A549 (cell line): ENCODE data around the gene KIF1B.

Experiments used
- BHLHE40 ChIP-seq: IDR thresholded peaks from 2 replicates; pipeline ENCODE4 v1.6.1; 2012; ENCODE audit warnings: low read depth, low read length, inconsistent platforms
- CHD2 ChIP-seq: fragments of 150-350 bp; IDR thresholded peaks from 2 replicates; pipeline ENCODE4 v1.6.1; 2014; ENCODE audit warnings: low read length; ENCODE audit not compliant: partially characterized antibody
- EP300 ChIP-seq, 2 experiments: fragments of >200 bp; sonication (Bioruptor Twin); formaldehyde crosslinking; IDR thresholded peaks; 2 replicates in 1 of 2; 3 replicates in 1 of 2; pipeline ENCODE4 v1.6.1; 2016 to 2017
- JUNB ChIP-seq: fragments of >200 bp; sonication (Bioruptor Twin); formaldehyde crosslinking; IDR thresholded peaks from 2 replicates; pipeline ENCODE4 v1.6.1; 2016
- MAFK ChIP-seq: fragments of 450-650 bp; IDR thresholded peaks from 2 replicates; pipeline ENCODE4 v1.6.1; 2014; ENCODE audit not compliant: partially characterized antibody
- PHF8 ChIP-seq: fragments of 200-600 bp; sonication (generic); IDR thresholded peaks from 2 replicates; pipeline ENCODE4 v1.6.1; 2016; ENCODE audit warnings: low read depth, mild to moderate bottlenecking, antibody characterized with exemption, moderate library complexity, borderline replicate concordance
- POLR2A ChIP-seq: IDR thresholded peaks from 2 replicates; pipeline ENCODE4 v1.6.1; 2012; ENCODE audit warnings: mild to moderate bottlenecking, low read length
- RCOR1 ChIP-seq: fragments of 150-350 bp; IDR thresholded peaks from 2 replicates; pipeline ENCODE4 v1.6.1; 2014; ENCODE audit warnings: antibody characterized with exemption, low read length, low read depth
- SMC3 ChIP-seq: fragments of >200 bp; sonication (Bioruptor Twin); formaldehyde crosslinking; IDR thresholded peaks from 3 replicates; pipeline ENCODE4 v1.6.1; 2018; ENCODE audit warnings: inconsistent platforms
- SREBF2 ChIP-seq: fragments of 450-650 bp; IDR thresholded peaks from 2 replicates; pipeline ENCODE4 v1.6.1; 2014; ENCODE audit warnings: mild to moderate bottlenecking, moderate library complexity
- TF ChIP-seq, protein P1 (sequence below): fragments of >200 bp; sonication (Bioruptor Twin); formaldehyde crosslinking; IDR thresholded peaks from 3 replicates; pipeline ENCODE4 v1.5.1; 2016
- TF ChIP-seq, protein P2 (sequence below): fragments of >200 bp; sonication (Bioruptor Twin); formaldehyde crosslinking; IDR thresholded peaks from 3 replicates; pipeline ENCODE4 v1.6.1; 2016
- TF ChIP-seq, protein P3 (sequence below): fragments of 200-600 bp; sonication (generic); IDR thresholded peaks from 2 replicates; pipeline ENCODE4 v1.6.1; 2016; ENCODE audit warnings: antibody characterized with exemption, mild to moderate bottlenecking, moderate library complexity

DNA sequence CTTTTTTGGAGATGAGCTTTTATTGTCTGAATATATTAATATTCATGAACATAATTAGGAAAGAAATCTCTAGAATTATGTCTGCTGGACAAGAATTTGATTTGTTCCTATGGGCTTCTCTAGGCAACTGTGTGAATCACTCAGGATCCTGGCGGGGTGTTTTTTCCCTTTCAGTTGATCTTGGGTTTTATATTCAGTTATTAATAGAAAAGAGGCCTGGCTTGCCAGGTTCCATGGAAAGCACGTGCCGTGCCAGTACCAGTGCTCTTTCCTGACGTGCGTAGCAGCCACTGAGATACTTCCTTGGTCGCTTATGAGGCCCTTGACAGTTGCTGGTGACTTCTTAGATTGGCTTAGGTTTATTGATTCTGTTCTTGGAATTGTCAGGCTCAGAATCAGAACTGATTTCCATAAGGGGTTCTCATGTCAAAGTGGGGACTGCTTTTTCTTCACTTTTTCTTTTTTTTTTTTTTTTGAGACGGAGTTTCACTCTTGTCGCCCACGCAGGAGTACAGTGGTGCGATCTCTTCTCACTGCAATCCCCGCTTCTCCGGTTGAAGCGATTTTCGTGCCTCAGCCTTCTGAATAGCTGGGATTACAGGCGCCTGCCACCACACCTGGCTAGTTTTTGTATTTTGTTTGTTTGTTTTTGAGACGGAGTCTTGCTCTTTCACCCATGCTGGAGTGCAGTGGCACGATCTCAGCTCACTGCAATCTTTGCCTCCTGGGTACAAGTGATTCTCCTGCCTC lies 48.7 kb upstream of the KIF1B start:
- TF ChIP-seq POLR2A: no peak
- TF ChIP-seq PHF8: no peak
- TF ChIP-seq, protein P1, sequence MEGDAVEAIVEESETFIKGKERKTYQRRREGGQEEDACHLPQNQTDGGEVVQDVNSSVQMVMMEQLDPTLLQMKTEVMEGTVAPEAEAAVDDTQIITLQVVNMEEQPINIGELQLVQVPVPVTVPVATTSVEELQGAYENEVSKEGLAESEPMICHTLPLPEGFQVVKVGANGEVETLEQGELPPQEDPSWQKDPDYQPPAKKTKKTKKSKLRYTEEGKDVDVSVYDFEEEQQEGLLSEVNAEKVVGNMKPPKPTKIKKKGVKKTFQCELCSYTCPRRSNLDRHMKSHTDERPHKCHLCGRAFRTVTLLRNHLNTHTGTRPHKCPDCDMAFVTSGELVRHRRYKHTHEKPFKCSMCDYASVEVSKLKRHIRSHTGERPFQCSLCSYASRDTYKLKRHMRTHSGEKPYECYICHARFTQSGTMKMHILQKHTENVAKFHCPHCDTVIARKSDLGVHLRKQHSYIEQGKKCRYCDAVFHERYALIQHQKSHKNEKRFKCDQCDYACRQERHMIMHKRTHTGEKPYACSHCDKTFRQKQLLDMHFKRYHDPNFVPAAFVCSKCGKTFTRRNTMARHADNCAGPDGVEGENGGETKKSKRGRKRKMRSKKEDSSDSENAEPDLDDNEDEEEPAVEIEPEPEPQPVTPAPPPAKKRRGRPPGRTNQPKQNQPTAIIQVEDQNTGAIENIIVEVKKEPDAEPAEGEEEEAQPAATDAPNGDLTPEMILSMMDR: no peak
- TF ChIP-seq SREBF2: no peak
- TF ChIP-seq EP300 (IDR thresholded peaks at IDR 0.05): no peak
- TF ChIP-seq, protein P2, sequence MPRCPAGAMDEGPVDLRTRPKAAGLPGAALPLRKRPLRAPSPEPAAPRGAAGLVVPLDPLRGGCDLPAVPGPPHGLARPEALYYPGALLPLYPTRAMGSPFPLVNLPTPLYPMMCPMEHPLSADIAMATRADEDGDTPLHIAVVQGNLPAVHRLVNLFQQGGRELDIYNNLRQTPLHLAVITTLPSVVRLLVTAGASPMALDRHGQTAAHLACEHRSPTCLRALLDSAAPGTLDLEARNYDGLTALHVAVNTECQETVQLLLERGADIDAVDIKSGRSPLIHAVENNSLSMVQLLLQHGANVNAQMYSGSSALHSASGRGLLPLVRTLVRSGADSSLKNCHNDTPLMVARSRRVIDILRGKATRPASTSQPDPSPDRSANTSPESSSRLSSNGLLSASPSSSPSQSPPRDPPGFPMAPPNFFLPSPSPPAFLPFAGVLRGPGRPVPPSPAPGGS: no peak
- TF ChIP-seq RCOR1: no peak
- no peak for TF ChIP-seq JUNB
- no peak for TF ChIP-seq SMC3
- TF ChIP-seq, protein P3, sequence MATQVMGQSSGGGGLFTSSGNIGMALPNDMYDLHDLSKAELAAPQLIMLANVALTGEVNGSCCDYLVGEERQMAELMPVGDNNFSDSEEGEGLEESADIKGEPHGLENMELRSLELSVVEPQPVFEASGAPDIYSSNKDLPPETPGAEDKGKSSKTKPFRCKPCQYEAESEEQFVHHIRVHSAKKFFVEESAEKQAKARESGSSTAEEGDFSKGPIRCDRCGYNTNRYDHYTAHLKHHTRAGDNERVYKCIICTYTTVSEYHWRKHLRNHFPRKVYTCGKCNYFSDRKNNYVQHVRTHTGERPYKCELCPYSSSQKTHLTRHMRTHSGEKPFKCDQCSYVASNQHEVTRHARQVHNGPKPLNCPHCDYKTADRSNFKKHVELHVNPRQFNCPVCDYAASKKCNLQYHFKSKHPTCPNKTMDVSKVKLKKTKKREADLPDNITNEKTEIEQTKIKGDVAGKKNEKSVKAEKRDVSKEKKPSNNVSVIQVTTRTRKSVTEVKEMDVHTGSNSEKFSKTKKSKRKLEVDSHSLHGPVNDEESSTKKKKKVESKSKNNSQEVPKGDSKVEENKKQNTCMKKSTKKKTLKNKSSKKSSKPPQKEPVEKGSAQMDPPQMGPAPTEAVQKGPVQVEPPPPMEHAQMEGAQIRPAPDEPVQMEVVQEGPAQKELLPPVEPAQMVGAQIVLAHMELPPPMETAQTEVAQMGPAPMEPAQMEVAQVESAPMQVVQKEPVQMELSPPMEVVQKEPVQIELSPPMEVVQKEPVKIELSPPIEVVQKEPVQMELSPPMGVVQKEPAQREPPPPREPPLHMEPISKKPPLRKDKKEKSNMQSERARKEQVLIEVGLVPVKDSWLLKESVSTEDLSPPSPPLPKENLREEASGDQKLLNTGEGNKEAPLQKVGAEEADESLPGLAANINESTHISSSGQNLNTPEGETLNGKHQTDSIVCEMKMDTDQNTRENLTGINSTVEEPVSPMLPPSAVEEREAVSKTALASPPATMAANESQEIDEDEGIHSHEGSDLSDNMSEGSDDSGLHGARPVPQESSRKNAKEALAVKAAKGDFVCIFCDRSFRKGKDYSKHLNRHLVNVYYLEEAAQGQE: no peak
- TF ChIP-seq BHLHE40: no peak
- TF ChIP-seq MAFK: no peak
- no peak for TF ChIP-seq CHD2
